Measurements from ENCODE around the gene ALDH16A1.
A peak's percentile ranks its signal among the peaks of the same experiment; 100 is the strongest.

ALDH16A1 gene

GRCh38 chr19:49423985-49424303 is 29.1 kb upstream of the ALDH16A1 start:
- DNase-seq (ENCODE audit: low read depth in 3 of 3): no peak

GRCh38 chr19:49425178-49425577 is 27.8 kb upstream of the ALDH16A1 start, which contains the start of gene GFY:
GFY (plus strand) TSS chr19:49425388; CDS start chr19:49426431, 1,043 bp downstream.
- no peak for DNase-seq (ENCODE audit: low read depth in 3 of 3)

- peak in 1 of 3 donors; percentile 49 for DNase-seq (ENCODE audit: low read depth in 3 of 3)
Measured at GRCh38 chr19:49425922-49426592, 27.0 kb upstream of the ALDH16A1 start.

GRCh38 chr19:49427339-49427738 is 25.7 kb upstream of the ALDH16A1 start:
- DNase-seq (ENCODE audit: low read depth in 3 of 3): no peak

- DNase-seq (ENCODE audit: low read depth in 3 of 3): no peak
Measured at GRCh38 chr19:49427855-49428546, 25.0 kb upstream of the ALDH16A1 start.

- no peak for DNase-seq (ENCODE audit: low read depth in 3 of 3)
Measured at GRCh38 chr19:49428547-49429451, 24.2 kb upstream of the ALDH16A1 start.

GRCh38 chr19:49430172-49430677 is 22.8 kb upstream of the ALDH16A1 start:
- no peak for DNase-seq (ENCODE audit: low read depth in 3 of 3)

- DNase-seq (ENCODE audit: low read depth in 3 of 3): no peak
Measured at GRCh38 chr19:49430678-49431329, 22.2 kb upstream of the ALDH16A1 start.

- no peak for DNase-seq (ENCODE audit: low read depth in 3 of 3)
Measured at GRCh38 chr19:49431330-49431749, 21.7 kb upstream of the ALDH16A1 start.

GRCh38 chr19:49432141-49433073 is 20.6 kb upstream of the ALDH16A1 start:
- DNase-seq (ENCODE audit: low read depth in 3 of 3): no peak

- DNase-seq (ENCODE audit: low read depth in 3 of 3): no peak
Measured at GRCh38 chr19:49433240-49433901, 19.7 kb upstream of the ALDH16A1 start.

- DNase-seq (ENCODE audit: low read depth in 3 of 3): no peak
Measured at GRCh38 chr19:49434907-49435583, 18.0 kb upstream of the ALDH16A1 start.

- DNase-seq (ENCODE audit: low read depth in 3 of 3): no peak
Measured at GRCh38 chr19:49435670-49436069, 17.4 kb upstream of the ALDH16A1 start.

- peak in 2 of 3 donors; percentile 55 to 70 for DNase-seq (ENCODE audit: low read depth in 3 of 3)
Measured at GRCh38 chr19:49436381-49437017, 16.5 kb upstream of the ALDH16A1 start.

- DNase-seq (ENCODE audit: low read depth in 3 of 3): no peak
Measured at GRCh38 chr19:49437231-49437630, 15.8 kb upstream of the ALDH16A1 start.

GRCh38 chr19:49438261-49438660 is 14.8 kb upstream of the ALDH16A1 start:
- no peak for DNase-seq (ENCODE audit: low read depth in 3 of 3)

GRCh38 chr19:49439836-49440235 is 13.2 kb upstream of the ALDH16A1 start:
- no peak for DNase-seq (ENCODE audit: low read depth in 3 of 3)

- no peak for DNase-seq (ENCODE audit: low read depth in 3 of 3)
Measured at GRCh38 chr19:49440439-49441209, 12.4 kb upstream of the ALDH16A1 start.

All from stimulated activated CD4-positive, alpha-beta T cell treated with anti-CD3 and anti-CD28 coated beads, TNF-alpha, amount 100 ng/mL, for 48 hours (primary cell).